K562 (cell line): Measurements from ENCODE around the gene DOCK3. TPM values are rescaled to one million over a fixed set of nuclear protein-coding genes. Genes with fewer than 3 reads are reported as not detected.

Source experiments
- ATAC-seq: fragments of 200-7000 bp; cut with Tn5 transposase; 3 replicates; pipeline ENCODE4 v1.9.1; 2020; ENCODE audit warnings: moderate library complexity
- BruUV-seq: library from RNA; stranded (reverse); fragments of 400-500 nt; replicated peaks from 2 replicates; lab custom pipeline; 2021; lab: Mats Ljungman, UMichigan
- CTCF ChIA-PET: fragments of 300-600 bp; formaldehyde crosslinking; extraction: SDS; loops from one replicate; lab custom pipeline; 2021; ENCODE audit warnings: low intra/inter-chr PET ratio; lab: Yijun Ruan, JAX
- POLR2A ChIA-PET: fragments of 300-600, 350-650 bp; sonication (Branson Sonifier 250); formaldehyde crosslinking; extraction: SDS; loops from one replicate; lab custom pipeline; 2021; ENCODE audit warnings: antibody characterized with exemption, inconsistent platforms; lab: Yijun Ruan, JAX
- DNase-seq, 4 experiments: peaks; one replicate each; pipeline versions ENCODE4 v3.0.0 to v3.0.0-alpha.2; 2011 to 2018; ENCODE audit warnings: low spot score in 3 of 4, mixed read lengths in 3 of 4; ENCODE audit errors: extremely low read depth in 1 of 4
- FAIRE-seq: peaks from 2 replicates; lab custom pipeline; 2011; peaks lifted over from hg19 to GRCh38; lab: Jason Lieb, UNC
- H2AFZ ChIP-seq: 2 replicates; pipeline ENCODE4 v1.6.0; 2011; ENCODE audit warnings: low read depth, low read length, control low read depth, inconsistent platforms
- H3K27ac ChIP-seq: fragments of 200-600 bp; 3 replicates; pipeline ENCODE4 v1.8.0; 2011; ENCODE audit warnings: low read depth, mild to moderate bottlenecking, control low read depth, inconsistent platforms, low read length, moderate library complexity, mixed read lengths; ENCODE audit errors: extremely low read depth
- H3K27me3 ChIP-seq, 2 experiments: fragments of 300-600 bp in 1 of 2; 2 replicates in 1 of 2; 3 replicates in 1 of 2; pipeline versions ENCODE4 v1.6.0 to v1.8.0; 2011; ENCODE audit warnings: inconsistent platforms in 2 of 2, low read length in 2 of 2, mild to moderate bottlenecking in 1 of 2, mixed read lengths in 1 of 2, moderate library complexity in 1 of 2; ENCODE audit not compliant: control insufficient read depth in 2 of 2, insufficient read depth in 2 of 2
- H3K36me3 ChIP-seq: fragments of 300-600 bp; 3 replicates; pipeline ENCODE4 v1.8.0; 2011; ENCODE audit warnings: mild to moderate bottlenecking, low read length, inconsistent platforms; ENCODE audit not compliant: control insufficient read depth, insufficient read depth
- H3K4me1 ChIP-seq, 2 experiments: fragments of 200-600 bp in 1 of 2; replicated peaks in 1 of 2; 2 replicates in 1 of 2; 3 replicates in 1 of 2; pipeline versions ENCODE4 v1.5.1 to v1.8.0; 2011; ENCODE audit warnings: inconsistent platforms in 2 of 2, low read length in 2 of 2, mild to moderate bottlenecking in 1 of 2, mixed read lengths in 1 of 2, moderate library complexity in 1 of 2; ENCODE audit not compliant: control insufficient read depth in 2 of 2, insufficient read depth in 2 of 2
- H3K4me2 ChIP-seq: 2 replicates; pipeline ENCODE4 v1.6.1; 2011; ENCODE audit warnings: low read length, control low read depth, inconsistent platforms, mixed read lengths; ENCODE audit not compliant: insufficient read depth
- H3K4me3 ChIP-seq: fragments of 200-600 bp; sonication (generic), shearing (Covaris generic); 2 replicates; pipeline ENCODE4 v1.5.1; 2016; ENCODE audit warnings: control low read depth, inconsistent platforms
- H3K79me2 ChIP-seq: fragments of 200-600 bp; 3 replicates; pipeline ENCODE4 v1.8.0; 2011; ENCODE audit warnings: low read length, inconsistent platforms; ENCODE audit not compliant: control insufficient read depth, insufficient read depth
- H3K9ac ChIP-seq, 2 experiments: 2 replicates each; pipeline versions ENCODE4 v1.6.0 to v1.6.1; 2011; ENCODE audit warnings: low read depth in 2 of 2, low read length in 2 of 2, control low read depth in 1 of 2, inconsistent platforms in 1 of 2, mild to moderate bottlenecking in 1 of 2, mixed read lengths in 1 of 2; ENCODE audit not compliant: insufficient read depth in 1 of 2
- H3K9me1 ChIP-seq: one replicate; pipeline ENCODE4 v1.6.0; 2011; ENCODE audit warnings: inconsistent platforms, mild to moderate bottlenecking, low read length, moderate library complexity; ENCODE audit not compliant: control insufficient read depth, insufficient read depth
- H3K9me3 ChIP-seq: replicated peaks from 2 replicates; pipeline ENCODE4 v1.5.1; 2011; ENCODE audit warnings: low read depth, low read length, inconsistent platforms; ENCODE audit not compliant: control insufficient read depth, insufficient read depth
- H4K20me1 ChIP-seq: replicated peaks from 2 replicates; pipeline ENCODE4 v1.6.1; 2011; ENCODE audit warnings: low read length, inconsistent platforms, mixed read lengths; ENCODE audit not compliant: control insufficient read depth, insufficient read depth
- NFYB ChIP-seq: IDR thresholded peaks from 2 replicates; pipeline ENCODE4 v1.6.1; 2011; ENCODE audit warnings: mild to moderate bottlenecking, moderate library complexity; ENCODE audit not compliant: insufficient read length; ENCODE audit errors: extremely low read depth
- SAP30 ChIP-seq: fragments of 200-600 bp; sonication (generic); IDR thresholded peaks from 2 replicates; pipeline ENCODE4 v1.6.1; 2012; ENCODE audit warnings: borderline replicate concordance, low read depth, mild to moderate bottlenecking, moderate library complexity, low read length, control low read depth, inconsistent platforms; ENCODE audit not compliant: insufficient read depth, poor library complexity, severe bottlenecking
- SMARCA4 ChIP-seq: fragments of 450-650 bp; IDR thresholded peaks from 2 replicates; pipeline ENCODE4 v1.6.1; 2016
- ZNF695 ChIP-seq: fragments of 450-650 bp; formaldehyde crosslinking; IDR thresholded peaks from 2 replicates; pipeline ENCODE4 v1.4.0; 2020; ENCODE audit warnings: mild to moderate bottlenecking, moderate library complexity
- in situ Hi-C: fragments of 300-500 bp; cut with MboI; formaldehyde crosslinking; loops from 4 replicates; pipeline ENCODE4 v1.15.0; 2018; ENCODE audit warnings: inconsistent platforms, mixed read lengths
- intact Hi-C: fragments of 100-400 bp; cut with micrococcal nuclease; formaldehyde crosslinking; loops from 2 replicates; pipeline ENCODE4 v1.14.2; 2022
- polyA plus RNA-seq, 8 experiments: library from polyadenylated mRNA; depleted of rRNA in 4 of 8; stranded (reverse) in 5 of 8; unstranded in 3 of 8; fragments of >200 nt; fragmentation: Nextera tagmentation in 2 of 8; fragmentation: Illumina TruSeq in 1 of 8; extraction: Ambion mirVana in 2 of 8; extraction: Trizol in 1 of 8; gene quantifications; 2 replicates each; pipeline versions ENCODE4 v1.2.1 to v1.2.3, GENCODE V29; 2011 to 2014; ENCODE audit warnings: inconsistent platforms in 1 of 8, missing spikeins in 1 of 8
- total RNA-seq, 7 experiments: library from RNA; depleted of rRNA in 6 of 7; stranded (reverse); fragments of >200 nt in 6 of 7; fragmentation: Illumina TruSeq in 2 of 7; extraction: Trizol in 2 of 7; gene quantifications; 2 replicates each; pipeline versions ENCODE4 v1.2.1 to v1.2.3, GENCODE V29; 2011 to 2021; ENCODE audit warnings: low replicate concordance in 1 of 7
- TF ChIP-seq, protein P1 (sequence below): sonication (generic); formaldehyde crosslinking; IDR thresholded peaks from 2 replicates; pipeline ENCODE4 v1.8.1; 2023; ENCODE audit warnings: mild to moderate bottlenecking, missing genetic modification reagents, moderate library complexity
- TF ChIP-seq, protein P2 (sequence below): fragments of 200-400 bp; formaldehyde crosslinking; IDR thresholded peaks from 2 replicates; pipeline ENCODE4 v1.6.1; 2017; ENCODE audit warnings: mild to moderate bottlenecking, low read depth, low read length, moderate library complexity
- TF ChIP-seq, protein P3 (sequence below): fragments of 250-450 bp; sonication (Bioruptor Pico); IDR thresholded peaks from 2 replicates; pipeline ENCODE4 v1.5.0; 2021
- TF ChIP-seq, protein P4 (sequence below): fragments of 250-450 bp; sonication (Bioruptor Pico); IDR thresholded peaks from 2 replicates; pipeline ENCODE4 v1.8.0; 2022; ENCODE audit warnings: moderate library complexity, mild to moderate bottlenecking, inconsistent platforms

Gene DOCK3
- total and polyA plus RNA-seq, 9 of the 15 experiments (the other 6 are each of a cell fraction or from before 2014, with no cell fraction given) = under 0.01 to 0.03 (median 0.01) TPM; not detected in 4

DNA sequence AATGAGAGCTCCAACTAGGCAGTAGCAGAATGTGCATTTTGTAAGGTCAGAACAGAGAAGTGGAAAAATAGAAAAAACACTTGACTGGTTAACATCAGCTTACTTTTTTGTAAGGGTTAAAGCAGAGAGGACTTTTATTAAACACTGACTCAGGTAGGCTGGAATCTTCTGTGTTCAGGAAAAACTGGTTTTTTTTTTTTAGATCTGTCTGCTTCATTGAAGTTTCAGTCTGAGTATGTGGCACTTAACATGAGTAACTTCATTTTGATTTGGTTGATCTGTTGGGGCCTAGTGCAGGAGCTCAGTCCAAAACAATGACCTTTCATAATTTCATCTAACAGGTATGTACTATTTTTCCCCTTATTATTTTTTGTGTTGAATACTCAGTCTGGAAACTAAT lies 141.1 kb downstream of the DOCK3 start:
- Histone ChIP-seq H2AFZ (no peak overlapping the region), H3K9me3 (no peaks in the 10 kb centered on the region), H3K4me1 (no peaks in the 10 kb centered on the region), H3K9ac (no peak overlapping the region), H3K27ac (no peak overlapping the region), H4K20me1 (no peaks in the 10 kb centered on the region), H3K4me2 (no peak overlapping the region), H3K27me3 (no peaks in the 10 kb centered on the region; a peak in 1 of 5 replicates), H3K36me3 (no peaks in the 10 kb centered on the region), H3K4me3 (no peak overlapping the region), H3K79me2 (no peaks in the 10 kb centered on the region), H3K9me1 (no peaks in the 10 kb centered on the region)
- intact Hi-C loops (no loop called here), in situ Hi-C loops (no loop called here)
- no peak for ATAC-seq
- no peak for FAIRE-seq
- CTCF ChIA-PET = no interaction called here
- no TSS peak for BruUV-seq
- TF ChIP-seq, protein P1, sequence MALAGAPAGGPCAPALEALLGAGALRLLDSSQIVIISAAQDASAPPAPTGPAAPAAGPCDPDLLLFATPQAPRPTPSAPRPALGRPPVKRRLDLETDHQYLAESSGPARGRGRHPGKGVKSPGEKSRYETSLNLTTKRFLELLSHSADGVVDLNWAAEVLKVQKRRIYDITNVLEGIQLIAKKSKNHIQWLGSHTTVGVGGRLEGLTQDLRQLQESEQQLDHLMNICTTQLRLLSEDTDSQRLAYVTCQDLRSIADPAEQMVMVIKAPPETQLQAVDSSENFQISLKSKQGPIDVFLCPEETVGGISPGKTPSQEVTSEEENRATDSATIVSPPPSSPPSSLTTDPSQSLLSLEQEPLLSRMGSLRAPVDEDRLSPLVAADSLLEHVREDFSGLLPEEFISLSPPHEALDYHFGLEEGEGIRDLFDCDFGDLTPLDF (CRISPR knock-in tag) = no peak
- no peak for TF ChIP-seq SMARCA4
- TF ChIP-seq, protein P2, sequence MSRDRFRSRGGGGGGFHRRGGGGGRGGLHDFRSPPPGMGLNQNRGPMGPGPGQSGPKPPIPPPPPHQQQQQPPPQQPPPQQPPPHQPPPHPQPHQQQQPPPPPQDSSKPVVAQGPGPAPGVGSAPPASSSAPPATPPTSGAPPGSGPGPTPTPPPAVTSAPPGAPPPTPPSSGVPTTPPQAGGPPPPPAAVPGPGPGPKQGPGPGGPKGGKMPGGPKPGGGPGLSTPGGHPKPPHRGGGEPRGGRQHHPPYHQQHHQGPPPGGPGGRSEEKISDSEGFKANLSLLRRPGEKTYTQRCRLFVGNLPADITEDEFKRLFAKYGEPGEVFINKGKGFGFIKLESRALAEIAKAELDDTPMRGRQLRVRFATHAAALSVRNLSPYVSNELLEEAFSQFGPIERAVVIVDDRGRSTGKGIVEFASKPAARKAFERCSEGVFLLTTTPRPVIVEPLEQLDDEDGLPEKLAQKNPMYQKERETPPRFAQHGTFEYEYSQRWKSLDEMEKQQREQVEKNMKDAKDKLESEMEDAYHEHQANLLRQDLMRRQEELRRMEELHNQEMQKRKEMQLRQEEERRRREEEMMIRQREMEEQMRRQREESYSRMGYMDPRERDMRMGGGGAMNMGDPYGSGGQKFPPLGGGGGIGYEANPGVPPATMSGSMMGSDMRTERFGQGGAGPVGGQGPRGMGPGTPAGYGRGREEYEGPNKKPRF = no peak
- no peak for TF ChIP-seq NFYB
- no peak for TF ChIP-seq SAP30
- TF ChIP-seq, protein P3, sequence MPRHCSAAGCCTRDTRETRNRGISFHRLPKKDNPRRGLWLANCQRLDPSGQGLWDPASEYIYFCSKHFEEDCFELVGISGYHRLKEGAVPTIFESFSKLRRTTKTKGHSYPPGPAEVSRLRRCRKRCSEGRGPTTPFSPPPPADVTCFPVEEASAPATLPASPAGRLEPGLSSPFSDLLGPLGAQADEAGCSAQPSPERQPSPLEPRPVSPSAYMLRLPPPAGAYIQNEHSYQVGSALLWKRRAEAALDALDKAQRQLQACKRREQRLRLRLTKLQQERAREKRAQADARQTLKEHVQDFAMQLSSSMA (CRISPR knock-in tag) = no peak
- TF ChIP-seq, protein P4, sequence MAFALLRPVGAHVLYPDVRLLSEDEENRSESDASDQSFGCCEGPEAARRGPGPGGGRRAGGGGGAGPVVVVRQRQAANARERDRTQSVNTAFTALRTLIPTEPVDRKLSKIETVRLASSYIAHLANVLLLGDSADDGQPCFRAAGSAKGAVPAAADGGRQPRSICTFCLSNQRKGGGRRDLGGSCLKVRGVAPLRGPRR (CRISPR knock-in tag) = no peak
- TF ChIP-seq ZNF695 (CRISPR knock-in tag) = no peak
- DNase-seq = no peak
- POLR2A ChIA-PET = no interaction called here
